OCI-LY3 (cell line): Measurements from ENCODE around the gene SWAP70.

Source experiments
- H2AFZ ChIP-seq: fragments of 200-600, 300-600 bp; shearing (Covaris generic); 2 replicates; pipeline ENCODE4 v1.6.0; 2014; ENCODE audit warnings: antibody characterized with exemption, low read depth, low read length
- H3K27ac ChIP-seq: fragments of 200-600, 300-600 bp; sonication (generic); 2 replicates; pipeline ENCODE4 v1.5.1; 2014; ENCODE audit warnings: mild to moderate bottlenecking, low read length, moderate library complexity, mixed read lengths
- H3K27me3 ChIP-seq: fragments of 200-600, 300-600 bp; sonication (generic); 2 replicates; pipeline ENCODE4 v1.6.1; 2014; ENCODE audit warnings: low read depth, low read length, mixed read lengths
- H3K36me3 ChIP-seq: fragments of 200-600, 300-600 bp; sonication (generic); replicated peaks from 2 replicates; pipeline ENCODE3; 2014; ENCODE audit warnings: low read depth, low read length, mixed read lengths
- H3K4me1 ChIP-seq: fragments of 300-600, 200-600 bp; sonication (generic); 2 replicates; pipeline ENCODE4 v1.6.1; 2014; ENCODE audit warnings: low read length, mixed read lengths
- H3K4me2 ChIP-seq: fragments of 200-600, 300-600 bp; sonication (generic); 2 replicates; pipeline ENCODE4 v1.6.1; 2014; ENCODE audit warnings: low read length, mixed read lengths
- H3K4me3 ChIP-seq: fragments of 300-600, 200-600 bp; sonication (generic); 2 replicates; pipeline ENCODE4 v1.5.1; 2014; ENCODE audit warnings: antibody characterized with exemption, mild to moderate bottlenecking, low read length, moderate library complexity
- H3K79me2 ChIP-seq: fragments of 300-600, 200-600 bp; shearing (Covaris generic); 2 replicates; pipeline ENCODE4 v1.6.1; 2014; ENCODE audit warnings: mild to moderate bottlenecking, low read length, mixed read lengths
- H3K9ac ChIP-seq: fragments of 300-600, 200-600 bp; shearing (Covaris generic); 2 replicates; pipeline ENCODE4 v1.6.0; 2014; ENCODE audit warnings: mild to moderate bottlenecking, low read length, moderate library complexity
- H3K9me3 ChIP-seq: fragments of 200-600, 300-600 bp; shearing (Covaris generic); 2 replicates; pipeline ENCODE4 v1.6.1; 2014; ENCODE audit warnings: low read length, mixed read lengths; ENCODE audit not compliant: insufficient read depth
- H4K20me1 ChIP-seq: fragments of 200-600, 300-600 bp; sonication (generic); 2 replicates; pipeline ENCODE4 v1.6.1; 2016; ENCODE audit warnings: low read length, mixed read lengths; ENCODE audit not compliant: insufficient read depth
- CTCF ChIP-seq: fragments of 200-600, 300-600 bp; sonication (generic); IDR thresholded peaks from 2 replicates; pipeline ENCODE4 v1.5.1; 2014; ENCODE audit warnings: antibody characterized with exemption, low read length, low read depth
- EZH2phosphoT487 ChIP-seq: fragments of 200-600 bp; shearing (Covaris generic); IDR thresholded peaks from 2 replicates; pipeline ENCODE4 v1.6.1; 2018; ENCODE audit warnings: antibody characterized with exemption, mixed run types, low read depth

SWAP70 gene

DNA sequence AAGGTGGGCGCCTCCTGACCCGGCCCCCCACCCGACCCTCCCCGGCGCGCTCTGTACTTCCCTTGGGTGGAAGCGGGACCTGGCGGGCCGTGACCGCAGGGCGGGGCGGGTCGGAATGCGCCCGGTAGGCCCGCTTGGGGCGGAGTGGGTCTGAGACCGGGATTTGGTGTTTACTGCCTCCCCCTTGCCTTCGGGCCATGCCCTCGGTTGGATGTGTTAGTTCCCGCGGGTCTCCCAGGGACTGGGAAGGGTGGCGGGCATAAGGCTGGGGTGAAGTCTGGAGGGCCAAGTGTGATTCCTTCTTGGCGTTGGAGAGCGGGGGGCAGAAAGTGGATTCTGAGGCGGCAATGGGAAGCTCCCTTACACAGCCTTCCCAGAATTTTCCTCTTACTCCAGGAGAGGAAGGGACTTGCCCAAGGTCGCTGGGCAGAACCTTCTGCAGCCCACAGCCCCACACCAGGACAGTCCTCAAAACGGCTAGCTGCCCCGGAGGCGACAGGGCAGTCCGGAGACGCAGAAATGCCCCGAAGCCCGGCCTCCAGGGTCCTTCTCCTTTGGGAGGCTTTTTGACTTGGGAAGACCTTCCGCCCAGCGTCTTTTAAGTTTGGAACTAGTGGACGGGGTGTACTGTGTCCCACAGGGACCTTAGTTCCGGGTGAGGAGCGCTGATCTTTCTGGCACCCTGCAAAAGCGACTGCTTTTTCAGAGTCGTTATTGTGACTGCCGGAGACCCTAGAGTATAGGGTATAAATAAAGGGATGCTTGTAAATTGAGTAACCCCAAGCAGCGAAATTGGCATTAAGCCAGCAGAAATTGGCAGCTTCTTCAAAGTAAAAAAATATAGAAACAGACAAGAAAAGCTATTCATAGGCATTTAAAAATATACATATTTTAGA, 647 bp downstream of the SWAP70 start:
- Histone ChIP-seq H3K9me3 (peaks cover 6% of the 10 kb centered on the region; the same call in 1 of the 2 replicates), H3K27ac (peak overlapping the region; percentile 96), H3K4me1 (peaks cover 57% of the 10 kb centered on the region), H4K20me1 (peaks cover 39% of the 10 kb centered on the region), H3K79me2 (peaks cover 66% of the 10 kb centered on the region), H3K36me3 (peaks cover 44% of the 10 kb centered on the region), H2AFZ (no peak overlapping the region), H3K27me3 (no peaks in the 10 kb centered on the region), H3K9ac (peak overlapping the region; percentile 95), H3K4me2 (peak overlapping the region; percentile 53), H3K4me3 (peak overlapping the region; percentile 88)
- TF ChIP-seq EZH2phosphoT487 (no peak), CTCF (no peak)

- Histone ChIP-seq H2AFZ (no peak overlapping the region), H3K27ac (no peak overlapping the region), H3K79me2 (peaks cover 78% of the 10 kb centered on the region), H3K9ac (no peak overlapping the region), H4K20me1 (peaks cover 49% of the 10 kb centered on the region), H3K4me2 (peak overlapping the region; percentile 53), H3K4me3 (peak overlapping the region; percentile 88), H3K4me1 (peaks cover 56% of the 10 kb centered on the region), H3K9me3 (peaks cover 6% of the 10 kb centered on the region; the same call in 1 of the 2 replicates), H3K36me3 (peaks cover 51% of the 10 kb centered on the region), H3K27me3 (no peaks in the 10 kb centered on the region)
- no peak for TF ChIP-seq CTCF
- no peak for TF ChIP-seq EZH2phosphoT487
Observed at GRCh38 chr11:9665749-9666148, 1.9 kb downstream of the SWAP70 start.

- H3K4me3 ChIP-seq, result no peak overlapping the region
- peaks cover 75% of the 10 kb centered on the region for H4K20me1 ChIP-seq
- H3K36me3 ChIP-seq, result peaks cover 59% of the 10 kb centered on the region
- H3K27ac ChIP-seq, result peak overlapping the region; percentile 43
- H3K79me2 ChIP-seq, result peaks cover 89% of the 10 kb centered on the region
- no peak overlapping the region for H2AFZ ChIP-seq
- peak overlapping the region; percentile 23 for H3K4me2 ChIP-seq
- no peak overlapping the region for H3K9ac ChIP-seq
- no peaks in the 10 kb centered on the region for H3K27me3 ChIP-seq
- H3K4me1 ChIP-seq, result peaks cover 52% of the 10 kb centered on the region
- peaks cover 6% of the 10 kb centered on the region; the same call in 1 of the 2 replicates for H3K9me3 ChIP-seq
- TF ChIP-seq CTCF, result no peak
- no peak for TF ChIP-seq EZH2phosphoT487
Observed at GRCh38 chr11:9669954-9670353, 6.1 kb downstream of the SWAP70 start.

GRCh38 chr11:9672288-9672916, 8.5 kb downstream of the SWAP70 start:
- Histone ChIP-seq H3K4me2 (no peak overlapping the region), H2AFZ (no peak overlapping the region), H3K79me2 (peaks cover 89% of the 10 kb centered on the region), H3K4me3 (no peak overlapping the region), H3K4me1 (peaks cover 61% of the 10 kb centered on the region), H3K9ac (no peak overlapping the region), H3K36me3 (peaks cover 36% of the 10 kb centered on the region), H3K27ac (no peak overlapping the region), H3K9me3 (no peaks in the 10 kb centered on the region), H3K27me3 (no peaks in the 10 kb centered on the region), H4K20me1 (peaks cover 78% of the 10 kb centered on the region)
- TF ChIP-seq CTCF, result no peak
- no peak for TF ChIP-seq EZH2phosphoT487
